MM.1S (cell line): ENCODE data around the gene FAM193B.

Experiments
- DNase-seq: peaks from one replicate; pipeline ENCODE4 v3.0.0-alpha.2; 2015
- H2AFZ ChIP-seq: fragments of 300-600 bp; sonication (generic); 2 replicates; pipeline ENCODE4 v1.6.0; 2016; ENCODE audit warnings: antibody characterized with exemption, low read length
- H3F3A ChIP-seq: fragments of 300-600 bp; sonication (generic); 2 replicates; pipeline ENCODE4 v1.6.1; 2016; ENCODE audit warnings: mild to moderate bottlenecking, antibody characterized with exemption, low read length, moderate library complexity, mixed read lengths; ENCODE audit not compliant: insufficient read depth
- H3K27ac ChIP-seq: fragments of 300-600 bp; sonication (generic); 2 replicates; pipeline ENCODE4 v1.5.1; 2016; ENCODE audit warnings: mild to moderate bottlenecking, low read length
- H3K27me3 ChIP-seq: fragments of 300-600 bp; sonication (generic); replicated peaks from 2 replicates; pipeline ENCODE4 v1.6.0; 2016; ENCODE audit warnings: low read length; ENCODE audit not compliant: insufficient read depth
- H3K36me3 ChIP-seq: fragments of 300-600 bp; sonication (generic); replicated peaks from 2 replicates; pipeline ENCODE4 v1.6.1; 2016; ENCODE audit warnings: mild to moderate bottlenecking, low read length, mixed read lengths; ENCODE audit not compliant: insufficient read depth
- H3K4me1 ChIP-seq: fragments of 300-600 bp; sonication (generic); 2 replicates; pipeline ENCODE4 v1.6.1; 2016; ENCODE audit warnings: low read length, mixed read lengths
- H3K4me2 ChIP-seq: fragments of 300-600 bp; sonication (generic); 2 replicates; pipeline ENCODE4 v1.6.0; 2016; ENCODE audit warnings: low read depth, low read length
- H3K4me3 ChIP-seq: fragments of 300-600 bp; sonication (generic); 2 replicates; pipeline ENCODE4 v1.5.1; 2016; ENCODE audit warnings: low read length, mixed read lengths
- H3K79me2 ChIP-seq: fragments of 300-600 bp; sonication (generic); 2 replicates; pipeline ENCODE4 v1.6.1; 2016; ENCODE audit warnings: mixed run types, low read length, mixed read lengths
- H3K9ac ChIP-seq: fragments of 300-600 bp; sonication (generic); 2 replicates; pipeline ENCODE4 v1.6.1; 2016; ENCODE audit warnings: low read length, mixed read lengths
- H3K9me2 ChIP-seq: fragments of 300-600 bp; sonication (generic); replicated peaks from 2 replicates; pipeline ENCODE4 v1.6.1; 2016; ENCODE audit warnings: mild to moderate bottlenecking, low read length, mixed read lengths; ENCODE audit not compliant: insufficient read depth
- H3K9me3 ChIP-seq: fragments of 300-600 bp; sonication (generic); replicated peaks from 2 replicates; pipeline ENCODE4 v1.6.1; 2016; ENCODE audit warnings: mild to moderate bottlenecking, low read length, mixed read lengths; ENCODE audit not compliant: insufficient read depth
- H4K20me1 ChIP-seq: fragments of 300-600 bp; sonication (generic); 2 replicates; pipeline ENCODE4 v1.6.1; 2016; ENCODE audit warnings: mild to moderate bottlenecking, low read length, moderate library complexity, mixed read lengths; ENCODE audit not compliant: insufficient read depth
- EZH2 ChIP-seq: fragments of 300-600 bp; sonication (generic); optimal IDR thresholded peaks from 2 replicates; pipeline ENCODE3; 2017; ENCODE audit warnings: low read depth, mild to moderate bottlenecking, antibody characterized with exemption, low read length, mixed read lengths
- EZH2phosphoT487 ChIP-seq: fragments of 300-600 bp; sonication (generic); IDR thresholded peaks from 2 replicates; pipeline ENCODE4 v1.6.1; 2018; ENCODE audit warnings: antibody characterized with exemption, low read length
- TF ChIP-seq, protein P1 (sequence below): fragments of 300-600 bp; sonication (generic); IDR thresholded peaks from 2 replicates; pipeline ENCODE4 v1.5.1; 2016; ENCODE audit warnings: antibody characterized with exemption, low read length, mixed read lengths

The FAM193B gene

DNA sequence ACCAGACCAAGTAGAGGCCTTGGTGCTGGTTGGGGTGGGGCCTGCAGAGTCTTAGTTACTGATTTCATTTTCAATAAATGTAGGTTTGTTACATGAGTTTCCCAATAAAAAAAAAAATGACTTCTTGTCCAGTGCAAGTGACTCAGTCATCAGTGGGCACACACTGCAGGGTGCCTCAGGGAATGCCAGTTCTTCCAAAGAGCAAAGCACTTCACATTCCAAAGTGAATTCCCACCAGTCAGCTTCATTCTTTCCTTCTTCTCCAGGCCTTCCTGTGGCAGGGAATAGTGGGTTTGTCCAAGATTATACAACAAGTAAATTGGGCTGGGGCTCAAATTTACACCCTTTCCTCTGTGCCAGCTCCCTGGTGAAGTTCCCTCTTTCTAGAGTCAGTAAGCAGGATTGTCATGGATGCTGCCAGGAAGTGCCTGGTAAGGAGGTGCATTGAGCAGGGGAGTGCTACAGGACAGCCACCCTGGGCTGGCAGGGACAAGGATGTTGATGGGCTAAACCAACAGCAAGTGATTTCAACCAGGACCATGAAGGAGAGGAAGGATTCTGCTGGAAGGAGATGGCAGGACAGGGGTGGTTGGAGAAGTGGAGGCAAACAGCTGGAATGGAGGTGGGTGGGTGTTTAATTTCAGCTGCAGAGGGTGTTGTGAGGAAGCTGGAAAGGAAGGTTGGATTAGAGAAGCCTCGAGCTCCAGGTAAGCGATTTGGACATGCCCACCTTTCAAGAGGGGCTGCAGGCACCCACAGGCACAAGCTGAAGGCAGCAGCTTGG, 41.8 kb upstream of the FAM193B start:
- H3K4me2 ChIP-seq, result no peak overlapping the region
- no peaks in the 10 kb centered on the region for H3K9me2 ChIP-seq
- TF ChIP-seq EZH2, result no peak
- no peak for TF ChIP-seq EZH2phosphoT487
- TF ChIP-seq, protein P1, sequence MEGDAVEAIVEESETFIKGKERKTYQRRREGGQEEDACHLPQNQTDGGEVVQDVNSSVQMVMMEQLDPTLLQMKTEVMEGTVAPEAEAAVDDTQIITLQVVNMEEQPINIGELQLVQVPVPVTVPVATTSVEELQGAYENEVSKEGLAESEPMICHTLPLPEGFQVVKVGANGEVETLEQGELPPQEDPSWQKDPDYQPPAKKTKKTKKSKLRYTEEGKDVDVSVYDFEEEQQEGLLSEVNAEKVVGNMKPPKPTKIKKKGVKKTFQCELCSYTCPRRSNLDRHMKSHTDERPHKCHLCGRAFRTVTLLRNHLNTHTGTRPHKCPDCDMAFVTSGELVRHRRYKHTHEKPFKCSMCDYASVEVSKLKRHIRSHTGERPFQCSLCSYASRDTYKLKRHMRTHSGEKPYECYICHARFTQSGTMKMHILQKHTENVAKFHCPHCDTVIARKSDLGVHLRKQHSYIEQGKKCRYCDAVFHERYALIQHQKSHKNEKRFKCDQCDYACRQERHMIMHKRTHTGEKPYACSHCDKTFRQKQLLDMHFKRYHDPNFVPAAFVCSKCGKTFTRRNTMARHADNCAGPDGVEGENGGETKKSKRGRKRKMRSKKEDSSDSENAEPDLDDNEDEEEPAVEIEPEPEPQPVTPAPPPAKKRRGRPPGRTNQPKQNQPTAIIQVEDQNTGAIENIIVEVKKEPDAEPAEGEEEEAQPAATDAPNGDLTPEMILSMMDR, result no peak
- H3K79me2 ChIP-seq, result peaks cover 35% of the 10 kb centered on the region
- peaks cover 16% of the 10 kb centered on the region; the same call in 1 of the 2 replicates for H3F3A ChIP-seq
- peaks cover 2% of the 10 kb centered on the region; the same call in 1 of the 2 replicates for H3K27me3 ChIP-seq
- no peak overlapping the region for H3K9ac ChIP-seq
- H3K36me3 ChIP-seq, result peaks cover 12% of the 10 kb centered on the region; the same call in 1 of the 2 replicates
- no peaks in the 10 kb centered on the region for H3K9me3 ChIP-seq
- peaks cover 19% of the 10 kb centered on the region for H3K4me1 ChIP-seq
- H3K27ac ChIP-seq, result no peak overlapping the region
- H3K4me3 ChIP-seq, result no peak overlapping the region
- no peak overlapping the region for H2AFZ ChIP-seq
- H4K20me1 ChIP-seq, result no peaks in the 10 kb centered on the region
- DNase-seq, result no peak

DNA sequence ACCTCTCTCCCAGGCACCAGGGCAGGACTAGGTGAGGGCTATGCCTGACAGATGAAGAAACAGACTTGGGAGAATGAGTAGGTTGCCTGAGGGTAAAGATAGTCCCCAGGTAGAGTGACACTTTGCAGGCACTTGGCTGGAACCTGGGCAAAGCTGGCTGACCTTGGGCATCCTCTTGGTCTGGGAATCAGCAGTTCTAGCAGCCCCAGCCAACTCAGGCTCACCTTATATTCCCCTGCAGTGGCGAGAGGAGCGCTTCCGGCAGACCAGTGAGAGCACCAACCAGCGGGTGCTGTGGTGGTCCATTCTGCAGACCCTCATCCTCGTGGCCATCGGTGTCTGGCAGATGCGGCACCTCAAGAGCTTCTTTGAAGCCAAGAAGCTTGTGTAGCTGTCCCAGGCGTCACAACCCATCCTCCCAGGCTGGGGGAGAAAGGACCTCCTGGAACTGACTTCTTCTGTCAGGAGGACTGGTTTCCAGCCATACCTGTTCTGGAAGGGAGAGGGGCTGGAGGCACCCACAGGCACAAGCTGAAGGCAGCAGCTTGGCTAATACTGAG, 40.7 kb upstream of the FAM193B start:
- DNase-seq, result no peak
- Histone ChIP-seq H3K79me2 (peaks cover 24% of the 10 kb centered on the region), H2AFZ (no peak overlapping the region), H3K9ac (no peak overlapping the region), H3F3A (peaks cover 16% of the 10 kb centered on the region; the same call in 1 of the 2 replicates), H3K36me3 (peaks cover 12% of the 10 kb centered on the region; the same call in 1 of the 2 replicates), H3K4me1 (peaks cover 15% of the 10 kb centered on the region), H4K20me1 (no peaks in the 10 kb centered on the region), H3K4me2 (no peak overlapping the region), H3K27ac (no peak overlapping the region), H3K9me2 (no peaks in the 10 kb centered on the region), H3K27me3 (peaks cover 12% of the 10 kb centered on the region), H3K9me3 (no peaks in the 10 kb centered on the region), H3K4me3 (no peak overlapping the region)
- TF ChIP-seq EZH2phosphoT487 (no peak), EZH2 (no peak)
- TF ChIP-seq, protein P1, result no peak

GRCh38 chr5:177594071-177594470, 39.7 kb upstream of the FAM193B start:
- Histone ChIP-seq H3K4me2 (no peak overlapping the region), H2AFZ (no peak overlapping the region), H3K4me3 (no peak overlapping the region), H3K9me2 (no peaks in the 10 kb centered on the region), H3K36me3 (peaks cover 12% of the 10 kb centered on the region; the same call in 1 of the 2 replicates), H4K20me1 (no peaks in the 10 kb centered on the region), H3K9ac (no peak overlapping the region), H3K79me2 (peaks cover 24% of the 10 kb centered on the region), H3K27ac (no peak overlapping the region), H3K9me3 (no peaks in the 10 kb centered on the region), H3K27me3 (peaks cover 20% of the 10 kb centered on the region), H3F3A (peaks cover 16% of the 10 kb centered on the region; the same call in 1 of the 2 replicates), H3K4me1 (peaks cover 15% of the 10 kb centered on the region)
- no peak for DNase-seq
- TF ChIP-seq EZH2phosphoT487 (no peak), EZH2 (no peak)
- TF ChIP-seq, protein P1, result no peak
